GM12875 (cell line): Measurements from ENCODE around the gene RUNDC3A.

Source experiments
- H3K4me3 ChIP-seq: one replicate; pipeline ENCODE4 v1.5.1; 2011; ENCODE audit warnings: low read depth, low read length, control low read depth
- TF ChIP-seq, protein P1 (sequence below): IDR thresholded peaks from 2 replicates; pipeline ENCODE4 v1.5.1; 2011; ENCODE audit warnings: low read depth, mild to moderate bottlenecking, control low read depth, inconsistent platforms, low read length, moderate library complexity, borderline replicate concordance; ENCODE audit not compliant: insufficient read depth

Gene RUNDC3A

DNA sequence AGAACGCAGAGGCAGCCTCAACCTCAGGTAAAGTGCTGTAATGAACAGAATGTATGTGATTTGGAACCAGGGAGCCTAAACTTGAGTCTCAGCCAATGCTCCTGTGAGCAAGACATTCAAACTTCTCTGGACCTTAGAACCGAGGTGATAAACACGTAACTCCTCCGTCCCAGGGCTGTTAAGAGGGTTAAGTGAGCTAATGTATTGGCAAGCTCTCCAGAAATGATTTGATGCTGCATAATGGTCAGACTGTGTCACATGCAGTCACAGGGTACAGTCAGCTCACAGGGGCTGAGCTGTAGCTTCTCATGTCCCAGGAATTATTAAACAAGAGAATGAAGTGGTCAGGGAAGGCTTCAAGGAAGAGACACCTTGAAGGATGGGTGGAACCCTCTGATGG lies 30.4 kb upstream of the RUNDC3A start:
- no peak overlapping the region for H3K4me3 ChIP-seq
- TF ChIP-seq, protein P1, sequence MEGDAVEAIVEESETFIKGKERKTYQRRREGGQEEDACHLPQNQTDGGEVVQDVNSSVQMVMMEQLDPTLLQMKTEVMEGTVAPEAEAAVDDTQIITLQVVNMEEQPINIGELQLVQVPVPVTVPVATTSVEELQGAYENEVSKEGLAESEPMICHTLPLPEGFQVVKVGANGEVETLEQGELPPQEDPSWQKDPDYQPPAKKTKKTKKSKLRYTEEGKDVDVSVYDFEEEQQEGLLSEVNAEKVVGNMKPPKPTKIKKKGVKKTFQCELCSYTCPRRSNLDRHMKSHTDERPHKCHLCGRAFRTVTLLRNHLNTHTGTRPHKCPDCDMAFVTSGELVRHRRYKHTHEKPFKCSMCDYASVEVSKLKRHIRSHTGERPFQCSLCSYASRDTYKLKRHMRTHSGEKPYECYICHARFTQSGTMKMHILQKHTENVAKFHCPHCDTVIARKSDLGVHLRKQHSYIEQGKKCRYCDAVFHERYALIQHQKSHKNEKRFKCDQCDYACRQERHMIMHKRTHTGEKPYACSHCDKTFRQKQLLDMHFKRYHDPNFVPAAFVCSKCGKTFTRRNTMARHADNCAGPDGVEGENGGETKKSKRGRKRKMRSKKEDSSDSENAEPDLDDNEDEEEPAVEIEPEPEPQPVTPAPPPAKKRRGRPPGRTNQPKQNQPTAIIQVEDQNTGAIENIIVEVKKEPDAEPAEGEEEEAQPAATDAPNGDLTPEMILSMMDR: no peak

GRCh38 chr17:44279346-44279665 lies 29.1 kb upstream of the RUNDC3A start:
- H3K4me3 ChIP-seq: no peak overlapping the region
- TF ChIP-seq, protein P1: no peak

GRCh38 chr17:44279666-44280391 lies 28.6 kb upstream of the RUNDC3A start:
- TF ChIP-seq, protein P1: no peak
- H3K4me3 ChIP-seq: no peak overlapping the region

DNA sequence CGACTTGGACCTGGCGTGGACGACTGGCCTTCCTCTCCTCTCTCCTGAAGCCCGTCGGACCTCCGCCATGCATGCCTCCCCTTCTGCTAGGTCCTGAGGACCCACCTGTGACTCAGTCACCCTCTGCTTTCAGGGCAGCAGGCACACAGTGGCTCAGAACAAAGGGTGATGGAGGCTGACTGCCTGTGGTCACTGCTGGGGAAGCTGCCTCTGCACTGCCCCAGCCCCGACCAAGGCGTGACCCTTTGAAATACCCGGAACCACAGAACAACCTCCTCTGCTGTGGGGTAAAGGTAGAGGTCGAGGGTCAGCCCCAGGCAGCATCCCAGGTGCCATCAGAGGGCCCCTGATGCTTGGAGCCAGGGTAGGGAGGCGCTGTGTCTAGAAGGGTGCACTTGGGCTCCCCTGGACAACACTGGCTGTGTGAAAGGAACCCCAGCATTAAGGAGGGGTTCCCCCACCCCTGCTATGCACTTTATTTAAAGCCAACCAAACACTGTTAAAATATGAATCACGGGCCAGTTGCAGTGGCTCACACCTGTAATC lies 27.9 kb upstream of the RUNDC3A start:
- H3K4me3 ChIP-seq: no peak overlapping the region
- TF ChIP-seq, protein P1: no peak

GRCh38 chr17:44281570-44281969 lies 26.8 kb upstream of the RUNDC3A start:
- H3K4me3 ChIP-seq: no peak overlapping the region
- TF ChIP-seq, protein P1: no peak

GRCh38 chr17:44282264-44282663 lies 26.1 kb upstream of the RUNDC3A start:
- H3K4me3 ChIP-seq: no peak overlapping the region
- TF ChIP-seq, protein P1: no peak

GRCh38 chr17:44283344-44284023 lies 24.9 kb upstream of the RUNDC3A start:
- TF ChIP-seq, protein P1: no peak

More at GRCh38 chr17:44283344-44284023, 24.9 kb upstream of the RUNDC3A start:
- no peak overlapping the region for H3K4me3 ChIP-seq
